ENCODE results near the gene PXDC1. TPM values are rescaled to one million over a fixed set of nuclear protein-coding genes. Genes with fewer than 3 reads are reported as not detected.
"Not testable (repeated sequence)": the region's sequence is repeated elsewhere in the genome, so short reads cannot be mapped to it uniquely, and the experiment has no call there.

The PXDC1 gene
- total RNA-seq, 1 experiment from 2014 or later = 1.4 TPM

GRCh38 chr6:3773678-3774298, 22.3 kb upstream of the PXDC1 start:
- H3K4me3 ChIP-seq (ENCODE audit: insufficient read depth, low read depth, low read length) = no peak overlapping the region
- DNase-seq = no peak
- no peaks in the 10 kb centered on the region for H3K36me3 ChIP-seq (replicated peaks; ENCODE audit: control insufficient read depth, insufficient read depth, low read length)
- no peaks in the 10 kb centered on the region for H3K27me3 ChIP-seq (ENCODE audit: control insufficient read depth, insufficient read depth, low read length)

- DNase-seq; H3K27me3 ChIP-seq (ENCODE audit: control insufficient read depth, insufficient read depth, low read length); H3K36me3 ChIP-seq (replicated peaks; ENCODE audit: control insufficient read depth, insufficient read depth, low read length); H3K4me3 ChIP-seq (ENCODE audit: insufficient read depth, low read depth, low read length): not testable (repeated sequence)
These were observed 20.9 kb upstream of the PXDC1 start for GRCh38 chr6:3772127-3772999.

GRCh38 chr6:3771407-3772011, 20.0 kb upstream of the PXDC1 start:
- peak overlapping the region; percentile 8; the same call in 1 of the 2 replicates for H3K4me3 ChIP-seq (ENCODE audit: insufficient read depth, low read depth, low read length)
- no peaks in the 10 kb centered on the region for H3K27me3 ChIP-seq (ENCODE audit: control insufficient read depth, insufficient read depth, low read length)
- no peaks in the 10 kb centered on the region for H3K36me3 ChIP-seq (replicated peaks; ENCODE audit: control insufficient read depth, insufficient read depth, low read length)
- DNase-seq = no peak

- DNase-seq = peak; percentile 76
- Histone ChIP-seq H3K27me3 (ENCODE audit: control insufficient read depth, insufficient read depth, low read length) (no peaks in the 10 kb centered on the region), H3K36me3 (replicated peaks; ENCODE audit: control insufficient read depth, insufficient read depth, low read length) (no peaks in the 10 kb centered on the region), H3K4me3 (ENCODE audit: insufficient read depth, low read depth, low read length) (no peak overlapping the region)
These were observed 18.7 kb upstream of the PXDC1 start for GRCh38 chr6:3770023-3770720.

- H3K27me3 ChIP-seq (ENCODE audit: control insufficient read depth, insufficient read depth, low read length) = no peaks in the 10 kb centered on the region; the same call in 1 of the 2 replicates
- DNase-seq = no peak
- H3K4me3 ChIP-seq (ENCODE audit: insufficient read depth, low read depth, low read length) = no peak overlapping the region
- H3K36me3 ChIP-seq (replicated peaks; ENCODE audit: control insufficient read depth, insufficient read depth, low read length) = no peaks in the 10 kb centered on the region
These were observed 18.1 kb upstream of the PXDC1 start for GRCh38 chr6:3769610-3770009.

GRCh38 chr6:3768502-3768901, 17.0 kb upstream of the PXDC1 start:
- no peaks in the 10 kb centered on the region for H3K36me3 ChIP-seq (replicated peaks; ENCODE audit: control insufficient read depth, insufficient read depth, low read length)
- H3K27me3 ChIP-seq (ENCODE audit: control insufficient read depth, insufficient read depth, low read length) = no peaks in the 10 kb centered on the region; the same call in 1 of the 2 replicates
- no peak for DNase-seq

GRCh38 chr6:3767483-3767882, 16.0 kb upstream of the PXDC1 start:
- H3K4me3 ChIP-seq (ENCODE audit: insufficient read depth, low read depth, low read length); DNase-seq; H3K27me3 ChIP-seq (ENCODE audit: control insufficient read depth, insufficient read depth, low read length); H3K36me3 ChIP-seq (replicated peaks; ENCODE audit: control insufficient read depth, insufficient read depth, low read length): not testable (repeated sequence)

More at GRCh38 chr6:3768502-3768901, 17.0 kb upstream of the PXDC1 start:
- H3K4me3 ChIP-seq (ENCODE audit: insufficient read depth, low read depth, low read length) = no peak overlapping the region

GRCh38 chr6:3766214-3766613, 14.7 kb upstream of the PXDC1 start:
- Histone ChIP-seq H3K27me3 (ENCODE audit: control insufficient read depth, insufficient read depth, low read length) (no peaks in the 10 kb centered on the region; the same call in 1 of the 2 replicates), H3K36me3 (replicated peaks; ENCODE audit: control insufficient read depth, insufficient read depth, low read length) (no peaks in the 10 kb centered on the region), H3K4me3 (ENCODE audit: insufficient read depth, low read depth, low read length) (no peak overlapping the region)
- no peak for DNase-seq

GRCh38 chr6:3765415-3765814, 13.9 kb upstream of the PXDC1 start:
- H3K4me3 ChIP-seq (ENCODE audit: insufficient read depth, low read depth, low read length) = no peak overlapping the region
- no peak for DNase-seq
- no peaks in the 10 kb centered on the region; the same call in 1 of the 2 replicates for H3K27me3 ChIP-seq (ENCODE audit: control insufficient read depth, insufficient read depth, low read length)
- no peaks in the 10 kb centered on the region for H3K36me3 ChIP-seq (replicated peaks; ENCODE audit: control insufficient read depth, insufficient read depth, low read length)

- no peak for DNase-seq
These were observed 13.2 kb upstream of the PXDC1 start for GRCh38 chr6:3764516-3765335.

GRCh38 chr6:3762852-3763251, 11.3 kb upstream of the PXDC1 start:
- H3K36me3 ChIP-seq (replicated peaks; ENCODE audit: control insufficient read depth, insufficient read depth, low read length) = no peaks in the 10 kb centered on the region
- no peak overlapping the region for H3K4me3 ChIP-seq (ENCODE audit: insufficient read depth, low read depth, low read length)
- DNase-seq = no peak
- no peaks in the 10 kb centered on the region; the same call in 1 of the 2 replicates for H3K27me3 ChIP-seq (ENCODE audit: control insufficient read depth, insufficient read depth, low read length)

More at GRCh38 chr6:3764516-3765335, 13.2 kb upstream of the PXDC1 start:
- H3K27me3 ChIP-seq (ENCODE audit: control insufficient read depth, insufficient read depth, low read length) = no peaks in the 10 kb centered on the region; the same call in 1 of the 2 replicates
- H3K4me3 ChIP-seq (ENCODE audit: insufficient read depth, low read depth, low read length) = no peak overlapping the region
- no peaks in the 10 kb centered on the region for H3K36me3 ChIP-seq (replicated peaks; ENCODE audit: control insufficient read depth, insufficient read depth, low read length)

GRCh38 chr6:3762359-3762758, 10.8 kb upstream of the PXDC1 start:
- Histone ChIP-seq H3K4me3 (ENCODE audit: insufficient read depth, low read depth, low read length) (no peak overlapping the region), H3K36me3 (replicated peaks; ENCODE audit: control insufficient read depth, insufficient read depth, low read length) (no peaks in the 10 kb centered on the region), H3K27me3 (ENCODE audit: control insufficient read depth, insufficient read depth, low read length) (no peaks in the 10 kb centered on the region; the same call in 1 of the 2 replicates)
- no peak for DNase-seq

- no peak for DNase-seq
- H3K27me3 ChIP-seq (ENCODE audit: control insufficient read depth, insufficient read depth, low read length) = no peaks in the 10 kb centered on the region; the same call in 1 of the 2 replicates
These were observed 10.4 kb upstream of the PXDC1 start for GRCh38 chr6:3761989-3762270.

More at GRCh38 chr6:3761989-3762270, 10.4 kb upstream of the PXDC1 start:
- H3K36me3 ChIP-seq (replicated peaks; ENCODE audit: control insufficient read depth, insufficient read depth, low read length) = no peaks in the 10 kb centered on the region
- H3K4me3 ChIP-seq (ENCODE audit: insufficient read depth, low read depth, low read length) = no peak overlapping the region
